NCI-H446 treated with DMSO at 0.1 percent for 48 hours (cell line): ENCODE data around the gene BRD4.

Source experiments
- DNase-seq: peaks from one replicate; lab custom pipeline; 2025; lab: John Stamatoyannopoulos, UW

The BRD4 gene

GRCh38 chr19:15191982-15192381 lies 140.4 kb downstream of the BRD4 start:
- DNase-seq = no peak

GRCh38 chr19:15191514-15191913 lies 140.8 kb downstream of the BRD4 start:
- no peak for DNase-seq

- DNase-seq = no peak
Observed at GRCh38 chr19:15188851-15189250, 143.5 kb downstream of the BRD4 start.

GRCh38 chr19:15187026-15188007 lies 145.0 kb downstream of the BRD4 start:
- DNase-seq = no peak
